WTC11 (cell line): Measurements from ENCODE around the gene TVP23A. TPM values are rescaled to one million over a fixed set of nuclear protein-coding genes. Genes with fewer than 3 reads are reported as not detected.
"Not testable (repeated sequence)": the region's sequence is repeated elsewhere in the genome, so short reads cannot be mapped to it uniquely, and the experiment has no call there.

Experiments used
- ATAC-seq: fragments of 200-7000 bp; cut with Tn5 transposase; 2 replicates; pipeline ENCODE4 v1.10.0; 2021; ENCODE audit warnings: mild to moderate bottlenecking, moderate library complexity
- CTCF ChIA-PET: fragments of 300-600 bp; sonication (Branson Sonifier 250); formaldehyde crosslinking; loops from one replicate; lab custom pipeline; 2021; ENCODE audit warnings: antibody characterized with exemption; lab: Charles Lee
- POLR2A ChIA-PET: fragments of 350-600 bp; sonication (Branson Sonifier 250); formaldehyde crosslinking; loops from one replicate; lab custom pipeline; 2021; ENCODE audit warnings: antibody characterized with exemption; lab: Charles Lee
- DNase-seq: peaks from one replicate; pipeline ENCODE4 v3.0.0; 2021; ENCODE audit warnings: low spot score
- H3K27ac Mint-ChIP-seq: 2 replicates; pipeline ENCODE4 v1.8.0; 2021; ENCODE audit warnings: mixed read lengths
- H3K27me3 Mint-ChIP-seq: 2 replicates; pipeline ENCODE4 v1.8.0; 2021; ENCODE audit warnings: low read depth, mild to moderate bottlenecking, moderate library complexity, mixed read lengths
- H3K36me3 Mint-ChIP-seq: 2 replicates; pipeline ENCODE4 v1.8.0; 2021; ENCODE audit warnings: mixed read lengths
- H3K4me1 Mint-ChIP-seq: 2 replicates; pipeline ENCODE4 v1.8.0; 2022; ENCODE audit warnings: mixed read lengths
- H3K4me3 Mint-ChIP-seq: 2 replicates; pipeline ENCODE4 v1.8.0; 2021; ENCODE audit warnings: mild to moderate bottlenecking, moderate library complexity, mixed read lengths
- H3K9me3 Mint-ChIP-seq: 2 replicates; pipeline ENCODE4 v1.8.0; 2021; ENCODE audit warnings: mixed read lengths
- ATF1 ChIP-seq: sonication (generic); formaldehyde crosslinking; IDR thresholded peaks from 2 replicates; pipeline ENCODE4 v1.8.1; 2023; ENCODE audit warnings: mild to moderate bottlenecking, moderate library complexity, missing genetic modification reagents
- IRF2 ChIP-seq: sonication (generic); formaldehyde crosslinking; IDR thresholded peaks from 2 replicates; pipeline ENCODE4 v1.8.0; 2022; ENCODE audit warnings: low read depth, missing genetic modification reagents, borderline replicate concordance
- MXD4 ChIP-seq: fragments of 250-450 bp; sonication (Bioruptor Pico); IDR thresholded peaks from 2 replicates; pipeline ENCODE4 v1.8.0; 2021; ENCODE audit warnings: mild to moderate bottlenecking, moderate library complexity, borderline replicate concordance
- MYBL2 ChIP-seq: sonication (generic); formaldehyde crosslinking; IDR thresholded peaks from 2 replicates; pipeline ENCODE4 v1.8.1; 2023; ENCODE audit warnings: mild to moderate bottlenecking, moderate library complexity, missing genetic modification reagents
- NFATC4 ChIP-seq: fragments of 250-450 bp; sonication (Bioruptor Pico); IDR thresholded peaks from 2 replicates; pipeline ENCODE4 v1.9.0; 2021; ENCODE audit warnings: mild to moderate bottlenecking
- NR2C2 ChIP-seq: sonication (generic); formaldehyde crosslinking; IDR thresholded peaks from 2 replicates; pipeline ENCODE4 v1.8.0; 2022; ENCODE audit warnings: mild to moderate bottlenecking, missing genetic modification reagents
- PRRX2 ChIP-seq: fragments of 250-450 bp; sonication (Bioruptor Pico); IDR thresholded peaks from 2 replicates; pipeline ENCODE4 v1.8.0; 2021; ENCODE audit warnings: mild to moderate bottlenecking
- SMAD4 ChIP-seq: sonication (generic); formaldehyde crosslinking; IDR thresholded peaks from 2 replicates; pipeline ENCODE4 v1.8.0; 2022; ENCODE audit warnings: mild to moderate bottlenecking, missing genetic modification reagents
- TCF7 ChIP-seq: sonication (generic); formaldehyde crosslinking; IDR thresholded peaks from 2 replicates; pipeline ENCODE4 v1.8.0; 2022; ENCODE audit warnings: mild to moderate bottlenecking, low read depth, missing genetic modification reagents, moderate library complexity
- TEAD4 ChIP-seq: sonication (generic); formaldehyde crosslinking; IDR thresholded peaks from 2 replicates; pipeline ENCODE4 v1.8.0; 2022; ENCODE audit warnings: mild to moderate bottlenecking, missing genetic modification reagents
- ZBTB21 ChIP-seq: sonication (generic); formaldehyde crosslinking; IDR thresholded peaks from 2 replicates; pipeline ENCODE4 v1.8.1; 2023; ENCODE audit warnings: mild to moderate bottlenecking, missing genetic modification reagents, borderline replicate concordance
- ZNF121 ChIP-seq: sonication (generic); formaldehyde crosslinking; IDR thresholded peaks from 2 replicates; pipeline ENCODE4 v1.8.0; 2023; ENCODE audit warnings: missing genetic modification reagents
- ZNF317 ChIP-seq: sonication (generic); formaldehyde crosslinking; IDR thresholded peaks from 2 replicates; pipeline ENCODE4 v1.8.1; 2023; ENCODE audit warnings: low read depth, mild to moderate bottlenecking, moderate library complexity, missing genetic modification reagents, borderline replicate concordance
- total RNA-seq: library from RNA; stranded (reverse); gene quantifications from 3 replicates; pipeline ENCODE4 v1.2.3, GENCODE V29; 2021
- TF ChIP-seq, protein P1 (sequence below): sonication (generic); formaldehyde crosslinking; IDR thresholded peaks from 2 replicates; pipeline ENCODE4 v1.8.1; 2023; ENCODE audit warnings: mild to moderate bottlenecking, missing genetic modification reagents, moderate library complexity
- TF ChIP-seq, protein P2 (sequence below): fragments of 250-450 bp; sonication (Bioruptor Pico); IDR thresholded peaks from 2 replicates; pipeline ENCODE4 v1.9.0; 2021; ENCODE audit warnings: mild to moderate bottlenecking
- TF ChIP-seq, protein P3 (sequence below): sonication (generic); formaldehyde crosslinking; IDR thresholded peaks from 2 replicates; pipeline ENCODE4 v1.8.1; 2022; ENCODE audit warnings: mild to moderate bottlenecking, moderate library complexity, missing genetic modification reagents
- TF ChIP-seq, protein P4 (sequence below): sonication (generic); formaldehyde crosslinking; IDR thresholded peaks from 2 replicates; pipeline ENCODE4 v1.8.0; 2022; ENCODE audit warnings: mild to moderate bottlenecking, missing genetic modification reagents

The TVP23A gene
- total RNA-seq, 1 experiment from 2014 or later = 1.2 TPM

DNA sequence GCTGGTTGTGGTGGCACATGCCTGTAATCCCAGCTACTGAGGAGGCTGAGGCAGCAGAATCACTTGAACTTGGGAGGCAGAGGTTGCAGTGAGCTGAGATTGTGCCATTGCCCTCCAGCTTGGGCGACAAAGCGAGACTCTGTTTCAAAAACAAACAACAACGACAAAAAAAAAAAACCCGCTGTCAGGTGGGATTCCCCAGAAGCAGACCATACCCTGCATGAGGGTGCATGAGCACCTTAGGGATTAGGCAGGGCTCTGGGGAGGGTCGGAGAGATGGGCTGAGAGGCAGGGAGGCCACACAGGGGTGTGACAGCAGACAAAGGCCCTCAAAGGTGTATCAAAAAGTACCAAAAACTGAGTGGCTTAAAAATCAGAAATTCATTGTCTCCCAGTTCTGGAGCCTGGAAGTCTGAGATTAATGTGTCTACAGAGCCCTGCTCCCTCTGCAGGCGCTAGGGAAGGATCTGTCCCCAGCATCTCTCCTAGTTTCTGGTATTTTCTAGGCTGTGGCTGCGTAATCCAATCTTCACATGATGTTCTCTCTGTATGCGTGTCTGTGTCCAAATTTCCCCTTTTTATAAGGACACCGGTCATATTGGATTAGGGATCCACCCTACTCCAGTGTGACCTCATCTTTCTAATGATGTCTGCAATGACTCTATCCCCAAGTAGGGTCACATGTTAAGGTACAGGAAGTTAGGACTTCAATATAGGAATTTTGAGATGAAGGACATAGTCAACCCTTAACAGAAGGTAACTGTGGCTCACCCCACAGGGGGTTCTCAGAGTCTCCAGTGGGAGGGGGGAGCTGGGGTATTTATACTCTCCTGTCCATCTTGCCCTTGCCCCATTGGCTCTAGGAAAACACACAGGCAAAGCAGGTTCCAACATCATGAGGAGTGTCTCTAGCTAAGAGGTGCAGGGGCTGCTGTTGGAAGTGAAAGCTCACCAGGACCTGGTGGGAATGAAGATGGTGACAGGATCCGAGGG lies 13.6 kb upstream of the TVP23A start:
- no peak for DNase-seq
- H3K36me3 Mint-ChIP-seq = no peaks in the 10 kb centered on the region
- CTCF ChIA-PET = interaction anchor here (0.6 to 1.8 kb wide), 2 partner anchors 22 to 87 kb away, joined by 4 to 6 read pairs; no protein-coding TSS in a partner anchor

DNA sequence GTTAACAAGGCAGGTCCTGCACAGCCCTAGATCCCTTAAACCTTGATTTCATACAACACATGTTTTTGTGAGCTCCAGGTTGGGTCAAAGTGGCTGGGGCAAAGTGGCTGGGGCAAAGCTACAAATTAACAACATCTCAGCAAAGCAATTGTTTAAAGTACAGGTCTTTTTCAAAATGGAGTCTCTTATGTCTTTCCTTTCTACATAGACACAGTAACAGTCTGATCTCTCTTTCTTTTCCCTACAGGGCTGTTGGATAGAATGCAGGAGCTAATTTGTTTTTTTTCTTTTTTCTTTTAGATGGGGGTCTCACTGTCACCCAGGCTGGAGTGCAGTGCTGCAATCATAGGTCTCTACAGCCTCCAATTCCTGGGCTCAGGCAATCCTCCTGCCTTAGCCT lies 11.6 kb upstream of the TVP23A start:
- H3K9me3 Mint-ChIP-seq, DNase-seq, H3K36me3 Mint-ChIP-seq, H3K4me1 Mint-ChIP-seq, ATAC-seq, H3K4me3 Mint-ChIP-seq, H3K27ac Mint-ChIP-seq, H3K27me3 Mint-ChIP-seq, POLR2A ChIA-PET: not testable (repeated sequence)
- CTCF ChIA-PET = interaction anchor here (1.4 kb wide), 1 partner anchor 89 kb away, joined by 4 read pairs; no protein-coding TSS in a partner anchor

More for the DNA sequence above, 13.6 kb upstream of the TVP23A start:
- no peak overlapping the region for H3K27ac Mint-ChIP-seq
- TF ChIP-seq ZNF121 (no peak), ZBTB21 (CRISPR knock-in tag) (no peak), TCF7 (no peak), ZNF317 (CRISPR knock-in tag) (no peak), PRRX2 (no peak), SMAD4 (CRISPR knock-in tag) (no peak), TEAD4 (CRISPR knock-in tag) (no peak), NFATC4 (no peak)
- TF ChIP-seq, protein P1, sequence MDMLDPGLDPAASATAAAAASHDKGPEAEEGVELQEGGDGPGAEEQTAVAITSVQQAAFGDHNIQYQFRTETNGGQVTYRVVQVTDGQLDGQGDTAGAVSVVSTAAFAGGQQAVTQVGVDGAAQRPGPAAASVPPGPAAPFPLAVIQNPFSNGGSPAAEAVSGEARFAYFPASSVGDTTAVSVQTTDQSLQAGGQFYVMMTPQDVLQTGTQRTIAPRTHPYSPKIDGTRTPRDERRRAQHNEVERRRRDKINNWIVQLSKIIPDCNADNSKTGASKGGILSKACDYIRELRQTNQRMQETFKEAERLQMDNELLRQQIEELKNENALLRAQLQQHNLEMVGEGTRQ (CRISPR knock-in tag) = no peak
- no peak overlapping the region for H3K4me3 Mint-ChIP-seq
- H3K9me3 Mint-ChIP-seq = peaks cover 6% of the 10 kb centered on the region
- H3K27me3 Mint-ChIP-seq = no peaks in the 10 kb centered on the region
- ATAC-seq = no peak
- H3K4me1 Mint-ChIP-seq = no peaks in the 10 kb centered on the region
- POLR2A ChIA-PET = no interaction called here

DNA sequence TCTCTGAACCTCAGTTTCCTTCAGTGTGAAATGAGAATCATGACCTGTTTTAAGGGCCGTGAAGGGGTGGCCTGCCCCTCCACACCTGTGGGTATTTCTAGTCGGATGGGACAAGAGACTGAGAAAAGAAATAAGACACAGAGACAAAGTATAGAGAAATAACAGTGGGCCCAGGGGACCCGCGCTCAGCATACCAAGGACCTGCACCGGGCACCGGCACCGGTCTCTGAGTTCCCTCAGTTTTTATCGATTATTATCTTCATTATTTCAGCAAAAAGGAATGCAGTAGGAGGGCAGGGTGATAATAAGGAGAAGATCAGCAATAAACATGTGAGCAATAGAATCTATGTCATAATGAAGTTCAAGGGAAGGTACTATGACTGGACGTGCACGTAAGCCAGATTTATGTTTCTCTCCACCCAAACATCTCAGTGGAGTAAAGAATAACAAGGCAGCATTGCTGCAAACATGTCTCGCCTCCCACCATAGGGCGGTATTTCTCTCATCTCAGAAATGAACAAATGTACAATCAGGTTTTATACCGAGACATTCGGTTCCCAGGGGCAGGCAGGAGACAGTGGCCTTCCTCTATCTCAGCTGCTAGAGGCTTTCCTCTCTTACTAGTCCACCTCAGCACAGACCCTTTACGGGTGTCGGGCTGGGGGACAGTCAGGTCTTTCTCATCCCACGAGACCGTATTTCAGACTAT lies 10.9 kb upstream of the TVP23A start:
- H3K27me3 Mint-ChIP-seq, DNase-seq, H3K36me3 Mint-ChIP-seq, H3K9me3 Mint-ChIP-seq, H3K4me3 Mint-ChIP-seq, H3K4me1 Mint-ChIP-seq, H3K27ac Mint-ChIP-seq, ATAC-seq: not testable (repeated sequence)
- ChIA-PET CTCF (interaction anchor here (1.4 kb wide), 1 partner anchor 89 kb away, joined by 4 read pairs; no protein-coding TSS in a partner anchor), POLR2A (interaction anchor here (0.6 kb wide), 1 partner anchor 494 kb away, joined by 3 read pairs; no protein-coding TSS in a partner anchor)

DNA sequence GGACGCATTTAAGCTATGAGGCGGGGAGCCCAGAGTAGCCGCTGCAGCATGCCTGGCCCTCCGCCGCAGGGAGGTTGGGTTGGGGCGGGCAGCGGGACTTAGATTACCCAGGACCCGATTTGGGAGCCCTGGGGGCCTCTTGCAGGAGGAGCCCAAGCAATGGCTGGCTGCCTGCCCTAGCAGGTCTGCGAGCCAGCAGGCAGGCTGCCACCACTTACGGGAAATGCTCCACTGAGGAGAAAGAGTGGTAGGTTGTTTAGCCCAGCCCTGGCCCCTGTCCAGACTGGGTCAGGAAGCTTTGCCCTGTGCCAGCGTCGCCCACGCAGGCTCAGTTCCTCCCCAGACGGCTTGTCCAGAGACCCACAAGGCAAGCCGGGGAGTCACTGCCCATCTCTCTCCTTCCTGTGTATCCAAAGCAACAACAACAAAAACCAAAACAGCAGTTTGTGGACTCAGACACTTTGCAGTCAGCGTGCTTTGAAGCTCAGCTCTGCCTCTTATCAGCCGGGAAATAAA lies 10.3 kb upstream of the TVP23A start:
- ChIA-PET CTCF (interaction anchor here (1.4 kb wide), 1 partner anchor 90 kb away, joined by 4 read pairs; no protein-coding TSS in a partner anchor), POLR2A (interaction anchor here (0.6 kb wide), 1 partner anchor 493 kb away, joined by 3 read pairs; no protein-coding TSS in a partner anchor)
- no peak overlapping the region for H3K4me3 Mint-ChIP-seq
- H3K36me3 Mint-ChIP-seq = no peaks in the 10 kb centered on the region
- TF ChIP-seq MYBL2 (CRISPR knock-in tag) = no peak
- TF ChIP-seq, protein P2, sequence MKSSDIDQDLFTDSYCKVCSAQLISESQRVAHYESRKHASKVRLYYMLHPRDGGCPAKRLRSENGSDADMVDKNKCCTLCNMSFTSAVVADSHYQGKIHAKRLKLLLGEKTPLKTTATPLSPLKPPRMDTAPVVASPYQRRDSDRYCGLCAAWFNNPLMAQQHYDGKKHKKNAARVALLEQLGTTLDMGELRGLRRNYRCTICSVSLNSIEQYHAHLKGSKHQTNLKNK (CRISPR knock-in tag) = no peak
- TF ChIP-seq ATF1 (CRISPR knock-in tag) = no peak
- TF ChIP-seq MXD4 (CRISPR knock-in tag) = no peak
- TF ChIP-seq IRF2 (CRISPR knock-in tag) = no peak
- TF ChIP-seq PRRX2 = no peak
- TF ChIP-seq, protein P3, sequence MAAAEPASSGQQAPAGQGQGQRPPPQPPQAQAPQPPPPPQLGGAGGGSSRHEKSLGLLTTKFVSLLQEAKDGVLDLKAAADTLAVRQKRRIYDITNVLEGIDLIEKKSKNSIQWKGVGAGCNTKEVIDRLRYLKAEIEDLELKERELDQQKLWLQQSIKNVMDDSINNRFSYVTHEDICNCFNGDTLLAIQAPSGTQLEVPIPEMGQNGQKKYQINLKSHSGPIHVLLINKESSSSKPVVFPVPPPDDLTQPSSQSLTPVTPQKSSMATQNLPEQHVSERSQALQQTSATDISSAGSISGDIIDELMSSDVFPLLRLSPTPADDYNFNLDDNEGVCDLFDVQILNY (CRISPR knock-in tag) = no peak
- TF ChIP-seq, protein P4, sequence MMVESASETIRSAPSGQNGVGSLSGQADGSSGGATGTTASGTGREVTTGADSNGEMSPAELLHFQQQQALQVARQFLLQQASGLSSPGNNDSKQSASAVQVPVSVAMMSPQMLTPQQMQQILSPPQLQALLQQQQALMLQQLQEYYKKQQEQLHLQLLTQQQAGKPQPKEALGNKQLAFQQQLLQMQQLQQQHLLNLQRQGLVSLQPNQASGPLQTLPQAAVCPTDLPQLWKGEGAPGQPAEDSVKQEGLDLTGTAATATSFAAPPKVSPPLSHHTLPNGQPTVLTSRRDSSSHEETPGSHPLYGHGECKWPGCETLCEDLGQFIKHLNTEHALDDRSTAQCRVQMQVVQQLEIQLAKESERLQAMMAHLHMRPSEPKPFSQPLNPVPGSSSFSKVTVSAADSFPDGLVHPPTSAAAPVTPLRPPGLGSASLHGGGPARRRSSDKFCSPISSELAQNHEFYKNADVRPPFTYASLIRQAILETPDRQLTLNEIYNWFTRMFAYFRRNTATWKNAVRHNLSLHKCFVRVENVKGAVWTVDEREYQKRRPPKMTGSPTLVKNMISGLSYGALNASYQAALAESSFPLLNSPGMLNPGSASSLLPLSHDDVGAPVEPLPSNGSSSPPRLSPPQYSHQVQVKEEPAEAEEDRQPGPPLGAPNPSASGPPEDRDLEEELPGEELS = no peak
- TF ChIP-seq NR2C2 (CRISPR knock-in tag) = no peak
- TF ChIP-seq, all 79 proteins: peak for 0
- DNase-seq (no peak), ATAC-seq (no peak)
- no peak overlapping the region for H3K27ac Mint-ChIP-seq
- no peaks in the 10 kb centered on the region for H3K4me1 Mint-ChIP-seq
- no peaks in the 10 kb centered on the region for H3K27me3 Mint-ChIP-seq
- no peaks in the 10 kb centered on the region for H3K9me3 Mint-ChIP-seq
